HCT116 (cell line): Measurements from ENCODE around the gene FGFR4. TPM values are rescaled to one million over a fixed set of nuclear protein-coding genes. Genes with fewer than 3 reads are reported as not detected.

Experiments
- ATAC-seq: fragments of 200-7000 bp; cut with Tn5 transposase; 2 replicates; pipeline ENCODE4 v1.9.1; 2020; ENCODE audit warnings: mild to moderate bottlenecking, moderate library complexity
- BruUV-seq: library from RNA; stranded (reverse); fragments of 400-500 nt; replicated peaks from 2 replicates; lab custom pipeline; 2021; lab: Mats Ljungman, UMichigan
- CTCF ChIA-PET: fragments of 300-600 bp; sonication (Branson Sonifier 250); formaldehyde crosslinking; loops from one replicate; lab custom pipeline; 2021; ENCODE audit warnings: antibody characterized with exemption; lab: Charles Lee
- POLR2A ChIA-PET: fragments of 300-600, 350-600 bp; sonication (Branson Sonifier 250); formaldehyde crosslinking; loops from one replicate; lab custom pipeline; 2021; ENCODE audit warnings: antibody characterized with exemption; lab: Charles Lee
- RAD21 ChIA-PET, 2 experiments: fragments of 300-600 bp; sonication (Branson Sonifier 250); formaldehyde crosslinking; loops; one replicate each; lab custom pipeline; 2023; ENCODE audit warnings: low total read pairs in 2 of 2; ENCODE audit not compliant: uncharacterized antibody in 2 of 2, unreplicated experiment in 2 of 2, low non-redundant PET in 1 of 2; lab: Charles Lee
- DNase-seq: peaks from one replicate; pipeline ENCODE4 v3.0.0-alpha.2; 2010; ENCODE audit warnings: low read depth, low spot score
- H2AFZ ChIP-seq: fragments of 200-600 bp; shearing (Covaris generic), sonication (generic); 2 replicates; pipeline ENCODE4 v1.6.1; 2017; ENCODE audit warnings: low read depth, mixed run types, mixed read lengths, antibody characterized with exemption, low read length; ENCODE audit not compliant: poor library complexity, severe bottlenecking
- H3K27ac ChIP-seq: 2 replicates; pipeline ENCODE4 v1.5.1; 2012; ENCODE audit warnings: low read depth, low read length
- H3K27me3 ChIP-seq: fragments of 200-600 bp; sonication (generic); 2 replicates; pipeline ENCODE4 v1.6.1; 2016; ENCODE audit warnings: mixed run types, low read length, mixed read lengths; ENCODE audit not compliant: insufficient read depth
- H3K36me3 ChIP-seq, 2 experiments: fragments of 200-500 bp in 1 of 2; fragments of 200-600 bp in 1 of 2; sonication (Bioruptor generic) in 1 of 2; sonication (generic) in 1 of 2; 2 replicates each; pipeline versions ENCODE4 v1.5.1 to v1.6.1; 2014 to 2016; ENCODE audit warnings: low read length in 2 of 2, inconsistent platforms in 1 of 2, mixed read lengths in 1 of 2, mixed run types in 1 of 2; ENCODE audit not compliant: insufficient read depth in 2 of 2, control insufficient read depth in 1 of 2
- H3K4me1 ChIP-seq, 2 experiments: fragments of 200-600 bp in 1 of 2; sonication (generic) in 1 of 2; 2 replicates each; pipeline versions ENCODE4 v1.5.1 to v1.6.1; 2012 to 2017; ENCODE audit warnings: low read length in 2 of 2, inconsistent platforms in 1 of 2, mild to moderate bottlenecking in 1 of 2, mixed read lengths in 1 of 2, mixed run types in 1 of 2, moderate library complexity in 1 of 2; ENCODE audit not compliant: insufficient read depth in 2 of 2, control insufficient read depth in 1 of 2
- H3K4me2 ChIP-seq: fragments of 200-600 bp; sonication (generic); 2 replicates; pipeline ENCODE4 v1.6.1; 2017; ENCODE audit warnings: mixed run types, low read length, mixed read lengths
- H3K4me3 ChIP-seq, 2 experiments: fragments of 200-600 bp in 1 of 2; sonication (generic) in 1 of 2; replicated peaks in 1 of 2; 2 replicates each; pipeline ENCODE4 v1.5.1; 2011 to 2016; ENCODE audit warnings: low read length in 2 of 2, control low read depth in 1 of 2, low read depth in 1 of 2, mild to moderate bottlenecking in 1 of 2, mixed read lengths in 1 of 2, mixed run types in 1 of 2
- H3K79me2 ChIP-seq: fragments of 200-600 bp; sonication (generic); 2 replicates; pipeline ENCODE4 v1.6.1; 2017; ENCODE audit warnings: mild to moderate bottlenecking, mixed run types, low read length, moderate library complexity, mixed read lengths; ENCODE audit not compliant: insufficient read depth
- H3K9ac ChIP-seq: fragments of 200-600 bp; sonication (generic); 2 replicates; pipeline ENCODE4 v1.6.1; 2016; ENCODE audit warnings: low read length, mixed read lengths
- H3K9me2 ChIP-seq: fragments of 200-600 bp; sonication (generic), shearing (Covaris generic); 2 replicates; pipeline ENCODE4 v1.6.1; 2017; ENCODE audit warnings: mixed run types, mild to moderate bottlenecking, moderate library complexity; ENCODE audit not compliant: insufficient read depth
- H3K9me3 ChIP-seq, 2 experiments: fragments of 200-500 bp in 1 of 2; fragments of 200-600 bp in 1 of 2; sonication (Bioruptor generic) in 1 of 2; sonication (generic) in 1 of 2; 2 replicates each; pipeline ENCODE4 v1.6.1; 2014 to 2017; ENCODE audit warnings: low read length in 2 of 2, mixed read lengths in 2 of 2, inconsistent platforms in 1 of 2, low read depth in 1 of 2, mild to moderate bottlenecking in 1 of 2, mixed run types in 1 of 2, moderate library complexity in 1 of 2; ENCODE audit not compliant: control insufficient read depth in 1 of 2, insufficient read depth in 1 of 2
- H4K20me1 ChIP-seq: fragments of 200-600 bp; sonication (generic), shearing (Covaris generic); 2 replicates; pipeline ENCODE4 v1.6.1; 2017; ENCODE audit warnings: mixed run types, mild to moderate bottlenecking, moderate library complexity; ENCODE audit not compliant: insufficient read depth
- CBX3 ChIP-seq: IDR thresholded peaks from 2 replicates; pipeline ENCODE4 v1.6.1; 2012; ENCODE audit warnings: low read depth
- CEBPB ChIP-seq: IDR thresholded peaks from 2 replicates; pipeline ENCODE4 v1.6.1; 2012; ENCODE audit warnings: low read depth
- EZH2 ChIP-seq: fragments of 200-600 bp; sonication (generic); IDR thresholded peaks from 2 replicates; pipeline ENCODE4 v1.6.1; 2017; ENCODE audit warnings: antibody characterized with exemption, mixed run types
- FOSL1 ChIP-seq: IDR thresholded peaks from 2 replicates; pipeline ENCODE4 v1.6.1; 2012; ENCODE audit warnings: low read depth
- JUND ChIP-seq: IDR thresholded peaks from 2 replicates; pipeline ENCODE4 v1.6.1; 2012
- POLR2AphosphoS5 ChIP-seq: IDR thresholded peaks from 2 replicates; pipeline ENCODE4 v1.6.1; 2011; ENCODE audit warnings: mild to moderate bottlenecking, low read depth, low read length, moderate library complexity
- RAD21 ChIP-seq: IDR thresholded peaks from 2 replicates; pipeline ENCODE4 v1.6.1; 2012; ENCODE audit warnings: low read depth, mild to moderate bottlenecking
- REST ChIP-seq: IDR thresholded peaks from 2 replicates; pipeline ENCODE4 v1.6.1; 2012; ENCODE audit warnings: low read depth
- TCF7L2 ChIP-seq: IDR thresholded peaks from 2 replicates; pipeline ENCODE4 v1.7.0; 2011; ENCODE audit warnings: borderline replicate concordance, inconsistent platforms; ENCODE audit not compliant: insufficient read depth, insufficient read length; ENCODE audit errors: extremely low read depth
- ZFX ChIP-seq: fragments of 450-650 bp; IDR thresholded peaks from 2 replicates; pipeline ENCODE4 v1.6.1; 2017
- ZNF274 ChIP-seq: fragments of 200-500 bp; sonication (Bioruptor generic); IDR thresholded peaks from 2 replicates; pipeline ENCODE4 v1.6.1; 2014; ENCODE audit warnings: mild to moderate bottlenecking, low read depth, low read length, inconsistent platforms
- intact Hi-C: fragments of 100-400 bp; cut with micrococcal nuclease; formaldehyde crosslinking; loops from 2 replicates; pipeline ENCODE4 v1.10.0; 2022
- total RNA-seq: library from RNA; stranded (reverse); gene quantifications from one replicate; pipeline ENCODE4 v1.2.1, GENCODE V29; 2021; ENCODE audit not compliant: unreplicated experiment
- TF ChIP-seq, protein P1 (sequence below): IDR thresholded peaks from 2 replicates; pipeline ENCODE4 v1.6.1; 2012

The FGFR4 gene
- total RNA-seq, 1 experiment from 2014 or later: 78.1 TPM

- intact Hi-C loops: no loop called here
- Histone ChIP-seq H3K4me1 (peaks cover 1 to 8% of the 10 kb centered on the region in 2 experiments; a peak in 3 of 4 replicates), H3K9me3 (no peaks in the 10 kb centered on the region), H3K27me3 (no peaks in the 10 kb centered on the region), H3K27ac (no peak overlapping the region), H4K20me1 (no peaks in the 10 kb centered on the region), H3K79me2 (peaks cover 21% of the 10 kb centered on the region), H3K9ac (no peak overlapping the region), H3K4me2 (no peak overlapping the region)
- ChIA-PET POLR2A (no interaction called here), RAD21 (no interaction called here), CTCF (no interaction called here)
- no TSS peak for BruUV-seq
- no peak for ATAC-seq
- no peak for DNase-seq
- TF ChIP-seq POLR2AphosphoS5 (no peak), ZFX (no peak), EZH2 (no peak), CBX3 (no peak)
- TF ChIP-seq, all 23 proteins: peak for 0
- Histone ChIP-seq H3K4me3 (no peak overlapping the region), H3K9me2 (no peaks in the 10 kb centered on the region), H3K36me3 (peaks cover 3 to 12% of the 10 kb centered on the region in 2 experiments; a peak in 2 of 4 replicates), H2AFZ (no peak overlapping the region)
Observed at GRCh38 chr5:177091232-177091631, 4.5 kb downstream of the FGFR4 start.

GRCh38 chr5:177092178-177093081 is 5.7 kb downstream of the FGFR4 start:
- POLR2A ChIA-PET: no interaction called here
- Histone ChIP-seq H3K4me1 (peaks cover 0 to 4% of the 10 kb centered on the region in 2 experiments; a peak in 1 of 4 replicates), H3K9me2 (no peaks in the 10 kb centered on the region), H3K4me2 (no peak overlapping the region), H3K36me3 (peaks cover 3 to 12% of the 10 kb centered on the region in 2 experiments; a peak in 2 of 4 replicates), H3K4me3 (no peak overlapping the region), H3K27ac (no peak overlapping the region), H3K9ac (no peak overlapping the region), H3K9me3 (no peaks in the 10 kb centered on the region), H3K79me2 (peaks cover 18% of the 10 kb centered on the region), H2AFZ (no peak overlapping the region), H3K27me3 (no peaks in the 10 kb centered on the region), H4K20me1 (no peaks in the 10 kb centered on the region)
- TF ChIP-seq JUND (no peak), RAD21 (no peak), REST (no peak), FOSL1 (no peak), CEBPB (no peak), ZNF274 (no peak), TCF7L2 (no peak)
- TF ChIP-seq, protein P1, sequence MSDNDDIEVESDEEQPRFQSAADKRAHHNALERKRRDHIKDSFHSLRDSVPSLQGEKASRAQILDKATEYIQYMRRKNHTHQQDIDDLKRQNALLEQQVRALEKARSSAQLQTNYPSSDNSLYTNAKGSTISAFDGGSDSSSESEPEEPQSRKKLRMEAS: no peak
- no TSS peak for BruUV-seq
- DNase-seq (no peak), ATAC-seq (no peak)
- intact Hi-C loops: no loop called here
- CTCF ChIA-PET: no interaction called here
- RAD21 ChIA-PET: no interaction called here
